Smooth muscle cell (in vitro differentiated cells): Measurements from ENCODE around the gene LRRTM4. TPM values are rescaled to one million over a fixed set of nuclear protein-coding genes. Genes with fewer than 3 reads are reported as not detected.

Source experiments
- DNase-seq: peaks from one replicate; lab custom pipeline; 2025; ENCODE audit not compliant: unreplicated experiment; lab: John Stamatoyannopoulos, UW
- H2AFZ ChIP-seq: fragments of 200-600 bp; sonication (generic); 2 replicates; pipeline ENCODE4 v1.6.0; 2016; ENCODE audit warnings: antibody characterized with exemption, low read depth, mild to moderate bottlenecking
- H3F3A ChIP-seq: fragments of 200-600 bp; sonication (generic); 2 replicates; pipeline ENCODE4 v1.6.0; 2017; ENCODE audit warnings: antibody characterized with exemption, low read depth
- H3K27ac ChIP-seq: fragments of 200-600 bp; sonication (generic); 2 replicates; pipeline ENCODE4 v1.5.1; 2016; ENCODE audit warnings: low read depth, mild to moderate bottlenecking
- H3K27me3 ChIP-seq: fragments of 200-600 bp; sonication (generic); 2 replicates; pipeline ENCODE4 v1.6.1; 2016; ENCODE audit warnings: low read depth, mild to moderate bottlenecking
- H3K36me3 ChIP-seq: fragments of 200-600 bp; sonication (generic); 2 replicates; pipeline ENCODE4 v1.5.1; 2016; ENCODE audit warnings: low read depth
- H3K4me1 ChIP-seq: fragments of 200-600 bp; sonication (generic); 2 replicates; pipeline ENCODE4 v1.5.1; 2016; ENCODE audit warnings: low read depth
- H3K4me2 ChIP-seq: fragments of 200-600 bp; sonication (generic); 2 replicates; pipeline ENCODE4 v1.6.0; 2016; ENCODE audit warnings: mild to moderate bottlenecking
- H3K4me3 ChIP-seq: fragments of 200-600 bp; sonication (generic); 2 replicates; pipeline ENCODE4 v1.5.1; 2016; ENCODE audit warnings: mild to moderate bottlenecking
- H3K79me2 ChIP-seq: fragments of 200-600 bp; sonication (generic); 2 replicates; pipeline ENCODE4 v1.6.0; 2016; ENCODE audit warnings: low read depth, mild to moderate bottlenecking
- H3K9ac ChIP-seq: fragments of 200-600 bp; sonication (generic); 2 replicates; pipeline ENCODE4 v1.6.0; 2016; ENCODE audit warnings: low read depth
- H3K9me3 ChIP-seq: fragments of 200-600 bp; sonication (generic); replicated peaks from 2 replicates; pipeline ENCODE4 v1.5.1; 2016; ENCODE audit warnings: low read depth
- H4K20me1 ChIP-seq: fragments of 200-600 bp; sonication (generic); 2 replicates; pipeline ENCODE4 v1.6.0; 2016; ENCODE audit warnings: low read depth
- WGBS: methylation state at CpG from one replicate; pipeline ENCODE4 v1.1.7; 2016; ENCODE audit warnings: low lambda C conversion rate; 5-methylcytosine and 5-hydroxymethylcytosine counted together
- polyA plus RNA-seq: library from polyadenylated mRNA; unstranded; fragments of >200 nt; fragmentation: Nextera tagmentation; extraction: Ambion mirVana; gene quantifications from 2 replicates; pipeline ENCODE4 v1.2.1, GENCODE V29; 2016
- total RNA-seq: library from RNA; depleted of rRNA; stranded (reverse); fragments of >200 nt; gene quantifications from 2 replicates; pipeline ENCODE4 v1.2.3, GENCODE V29; 2014
- TF ChIP-seq, protein P1 (sequence below): fragments of 200-600 bp; sonication (generic); IDR thresholded peaks from 2 replicates; pipeline ENCODE4 v1.5.1; 2017; ENCODE audit warnings: borderline replicate concordance, mild to moderate bottlenecking, antibody characterized with exemption; ENCODE audit not compliant: insufficient read depth, poor library complexity, severe bottlenecking

Gene LRRTM4
- total and polyA plus RNA-seq, 2 experiments from 2014 or later, result 1.4 to 5.5 TPM

DNA sequence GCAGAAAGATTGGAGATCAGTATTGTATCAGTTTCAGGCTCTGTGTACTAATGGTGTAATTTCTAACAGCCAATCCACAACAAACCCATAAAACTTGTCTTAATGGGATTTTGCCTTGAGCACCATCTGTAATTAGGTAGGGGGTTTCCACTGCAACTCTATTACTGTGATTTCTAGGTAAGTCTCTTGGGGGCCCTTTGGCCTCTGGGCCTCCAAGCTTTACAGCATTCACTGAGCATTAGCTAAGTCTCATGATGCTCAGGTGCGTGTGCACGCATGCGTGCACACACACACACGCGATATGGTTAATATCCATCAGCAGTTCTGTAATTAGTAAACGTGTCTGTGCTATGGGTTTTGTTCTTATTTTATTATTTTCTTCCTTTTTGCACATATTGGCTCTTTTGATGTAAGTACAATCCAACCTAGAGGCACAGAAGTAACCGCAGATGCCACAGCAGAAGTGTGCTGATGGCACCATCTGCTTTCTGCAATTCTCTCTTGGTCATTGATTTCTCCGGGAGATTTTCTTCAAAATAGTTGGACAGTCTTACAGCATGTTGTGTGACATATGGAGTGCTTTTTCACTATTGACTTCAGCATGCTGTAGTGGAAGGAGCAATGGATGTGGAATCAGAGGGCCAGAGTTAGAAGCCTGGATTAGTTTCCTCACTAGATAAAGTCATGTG is 592.0 kb downstream of the LRRTM4 start:
- no peaks in the 10 kb centered on the region for H4K20me1 ChIP-seq
- 95% methylated on average over 8 of the region's 8 CpGs for WGBS
- H3K27me3 ChIP-seq, result no peaks in the 10 kb centered on the region
- H3K9me3 ChIP-seq, result no peaks in the 10 kb centered on the region
- H3K9ac ChIP-seq, result no peak overlapping the region
- H3K4me3 ChIP-seq, result no peak overlapping the region
- H3K4me1 ChIP-seq, result no peaks in the 10 kb centered on the region
- no peaks in the 10 kb centered on the region for H3K36me3 ChIP-seq
- H3K79me2 ChIP-seq, result no peaks in the 10 kb centered on the region
- no peaks in the 10 kb centered on the region for H3F3A ChIP-seq
- no peak overlapping the region for H2AFZ ChIP-seq
- DNase-seq, result no peak
- no peak overlapping the region for H3K27ac ChIP-seq
- TF ChIP-seq, protein P1, sequence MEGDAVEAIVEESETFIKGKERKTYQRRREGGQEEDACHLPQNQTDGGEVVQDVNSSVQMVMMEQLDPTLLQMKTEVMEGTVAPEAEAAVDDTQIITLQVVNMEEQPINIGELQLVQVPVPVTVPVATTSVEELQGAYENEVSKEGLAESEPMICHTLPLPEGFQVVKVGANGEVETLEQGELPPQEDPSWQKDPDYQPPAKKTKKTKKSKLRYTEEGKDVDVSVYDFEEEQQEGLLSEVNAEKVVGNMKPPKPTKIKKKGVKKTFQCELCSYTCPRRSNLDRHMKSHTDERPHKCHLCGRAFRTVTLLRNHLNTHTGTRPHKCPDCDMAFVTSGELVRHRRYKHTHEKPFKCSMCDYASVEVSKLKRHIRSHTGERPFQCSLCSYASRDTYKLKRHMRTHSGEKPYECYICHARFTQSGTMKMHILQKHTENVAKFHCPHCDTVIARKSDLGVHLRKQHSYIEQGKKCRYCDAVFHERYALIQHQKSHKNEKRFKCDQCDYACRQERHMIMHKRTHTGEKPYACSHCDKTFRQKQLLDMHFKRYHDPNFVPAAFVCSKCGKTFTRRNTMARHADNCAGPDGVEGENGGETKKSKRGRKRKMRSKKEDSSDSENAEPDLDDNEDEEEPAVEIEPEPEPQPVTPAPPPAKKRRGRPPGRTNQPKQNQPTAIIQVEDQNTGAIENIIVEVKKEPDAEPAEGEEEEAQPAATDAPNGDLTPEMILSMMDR, result no peak
- no peak overlapping the region for H3K4me2 ChIP-seq

DNA sequence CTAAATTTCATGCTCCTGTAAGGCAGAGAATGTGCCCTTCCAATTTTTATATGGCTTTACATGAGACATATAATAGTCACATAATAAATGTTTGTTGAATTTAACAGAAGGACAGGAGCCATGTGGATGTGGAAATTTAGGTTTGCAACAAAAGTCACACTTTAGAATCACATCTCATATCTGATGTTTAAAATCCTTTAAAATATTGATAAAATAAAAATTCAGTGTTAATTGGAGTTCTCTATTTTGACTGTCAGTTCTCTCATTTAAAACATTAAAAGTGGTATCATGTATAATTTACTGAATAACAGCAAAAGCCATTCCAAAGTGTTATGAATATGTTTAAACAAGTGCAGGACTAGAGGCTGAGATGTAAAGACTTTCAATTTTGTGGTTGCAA is 594.1 kb downstream of the LRRTM4 start:
- TF ChIP-seq, protein P1, result no peak
- DNase-seq, result no peak
- Histone ChIP-seq H3K9me3 (no peaks in the 10 kb centered on the region), H3F3A (no peaks in the 10 kb centered on the region), H3K27me3 (no peaks in the 10 kb centered on the region), H2AFZ (no peak overlapping the region), H3K36me3 (no peaks in the 10 kb centered on the region), H3K79me2 (no peaks in the 10 kb centered on the region), H3K27ac (no peak overlapping the region), H3K4me1 (no peaks in the 10 kb centered on the region), H3K4me3 (no peak overlapping the region), H3K4me2 (no peak overlapping the region), H4K20me1 (no peaks in the 10 kb centered on the region), H3K9ac (no peak overlapping the region)

DNA sequence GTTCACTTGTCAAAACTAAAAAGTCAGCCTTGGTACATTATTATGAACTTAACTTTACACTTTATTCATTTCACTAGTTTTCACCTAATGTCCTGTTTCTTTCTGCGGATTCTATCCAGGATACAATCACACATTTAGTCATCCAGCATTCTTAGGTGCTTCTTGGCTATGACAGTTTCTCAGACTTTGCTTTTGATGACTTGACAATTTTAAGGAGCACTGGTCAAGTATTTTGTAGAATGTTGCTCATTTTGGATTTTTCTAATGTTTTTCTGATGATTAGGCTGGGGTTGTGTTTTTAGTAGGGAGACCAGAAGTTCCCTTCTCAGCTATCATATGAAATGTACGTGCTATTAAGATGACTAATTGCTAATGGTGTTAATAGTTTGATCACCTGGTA is 601.2 kb downstream of the LRRTM4 start:
- no peaks in the 10 kb centered on the region for H3K9me3 ChIP-seq
- 96% methylated on average over 2 of the region's 2 CpGs for WGBS
- H3K27me3 ChIP-seq, result no peaks in the 10 kb centered on the region
- no peaks in the 10 kb centered on the region for H3K36me3 ChIP-seq
- TF ChIP-seq, protein P1, result no peak
- H3K4me1 ChIP-seq, result no peaks in the 10 kb centered on the region
- no peak overlapping the region for H2AFZ ChIP-seq
- H3F3A ChIP-seq, result no peaks in the 10 kb centered on the region
- no peak overlapping the region for H3K4me2 ChIP-seq
- H4K20me1 ChIP-seq, result no peaks in the 10 kb centered on the region
- no peak overlapping the region for H3K9ac ChIP-seq
- no peak overlapping the region for H3K27ac ChIP-seq
- H3K79me2 ChIP-seq, result no peaks in the 10 kb centered on the region
- no peak for DNase-seq
- H3K4me3 ChIP-seq, result no peak overlapping the region

DNA sequence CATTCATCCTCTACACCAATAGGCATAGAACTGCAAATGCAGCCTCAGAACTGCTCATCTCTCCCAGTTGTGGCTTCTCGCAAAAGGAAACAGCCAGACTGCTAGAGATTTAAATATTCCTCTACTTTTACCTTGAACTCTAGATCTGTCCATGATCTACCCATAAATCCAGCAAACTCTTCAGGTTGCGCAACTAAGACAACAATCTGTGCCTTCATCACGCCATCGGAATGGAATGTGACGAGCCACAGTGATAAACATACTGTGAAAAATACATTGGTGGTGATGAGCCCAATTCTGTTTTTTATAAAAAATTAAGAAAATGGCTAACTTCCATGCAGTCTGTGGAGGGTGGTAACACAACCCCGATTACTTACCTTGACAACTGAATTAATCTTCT is 626.7 kb downstream of the LRRTM4 start:
- Histone ChIP-seq H4K20me1 (no peaks in the 10 kb centered on the region), H3K4me2 (no peak overlapping the region), H3K27ac (no peak overlapping the region), H3K9ac (no peak overlapping the region), H3K4me3 (no peak overlapping the region), H3K27me3 (no peaks in the 10 kb centered on the region), H3K9me3 (no peaks in the 10 kb centered on the region), H3K36me3 (no peaks in the 10 kb centered on the region), H3K79me2 (no peaks in the 10 kb centered on the region), H3F3A (no peaks in the 10 kb centered on the region), H2AFZ (no peak overlapping the region), H3K4me1 (no peaks in the 10 kb centered on the region)
- TF ChIP-seq, protein P1, result no peak
- no peak for DNase-seq
- WGBS, result 82% methylated on average over 6 of the region's 6 CpGs
